Smooth muscle cell of the brain vasculature (primary cell): ENCODE data around the gene TIGD4.
"Not testable (repeated sequence)": the region's sequence is repeated elsewhere in the genome, so short reads cannot be mapped to it uniquely, and the experiment has no call there.

Source experiments
- DNase-seq: peaks from one replicate; pipeline ENCODE4 v3.0.0-alpha.2; 2012; ENCODE audit warnings: low read depth, low spot score

TIGD4 gene

DNA sequence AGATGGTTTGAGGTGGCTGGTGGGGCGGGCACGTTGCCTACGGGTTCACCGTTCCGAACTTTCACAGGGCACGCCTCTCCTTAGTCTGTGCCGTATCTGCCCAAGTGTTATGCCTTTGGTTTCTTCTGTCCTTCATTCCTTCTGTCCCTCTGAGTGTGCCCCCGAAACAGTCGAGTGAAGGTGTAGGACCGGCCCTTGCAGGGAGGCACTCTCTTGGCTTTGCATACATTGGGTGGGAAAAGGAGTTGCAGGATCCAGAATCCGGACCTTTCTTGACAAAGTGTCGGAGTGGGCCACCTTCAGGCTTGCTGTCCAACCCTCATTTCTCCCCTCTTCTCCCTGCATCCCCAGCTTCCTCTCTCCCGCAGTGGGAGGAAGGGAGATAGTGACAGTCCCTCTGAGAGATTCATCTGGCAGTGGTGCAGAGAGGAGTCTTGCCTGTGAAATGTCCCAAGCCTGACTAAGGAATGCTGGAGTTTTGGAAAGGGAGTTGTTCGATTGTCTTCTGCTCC, 793 bp upstream of the TIGD4 start:
- DNase-seq = no peak

DNA sequence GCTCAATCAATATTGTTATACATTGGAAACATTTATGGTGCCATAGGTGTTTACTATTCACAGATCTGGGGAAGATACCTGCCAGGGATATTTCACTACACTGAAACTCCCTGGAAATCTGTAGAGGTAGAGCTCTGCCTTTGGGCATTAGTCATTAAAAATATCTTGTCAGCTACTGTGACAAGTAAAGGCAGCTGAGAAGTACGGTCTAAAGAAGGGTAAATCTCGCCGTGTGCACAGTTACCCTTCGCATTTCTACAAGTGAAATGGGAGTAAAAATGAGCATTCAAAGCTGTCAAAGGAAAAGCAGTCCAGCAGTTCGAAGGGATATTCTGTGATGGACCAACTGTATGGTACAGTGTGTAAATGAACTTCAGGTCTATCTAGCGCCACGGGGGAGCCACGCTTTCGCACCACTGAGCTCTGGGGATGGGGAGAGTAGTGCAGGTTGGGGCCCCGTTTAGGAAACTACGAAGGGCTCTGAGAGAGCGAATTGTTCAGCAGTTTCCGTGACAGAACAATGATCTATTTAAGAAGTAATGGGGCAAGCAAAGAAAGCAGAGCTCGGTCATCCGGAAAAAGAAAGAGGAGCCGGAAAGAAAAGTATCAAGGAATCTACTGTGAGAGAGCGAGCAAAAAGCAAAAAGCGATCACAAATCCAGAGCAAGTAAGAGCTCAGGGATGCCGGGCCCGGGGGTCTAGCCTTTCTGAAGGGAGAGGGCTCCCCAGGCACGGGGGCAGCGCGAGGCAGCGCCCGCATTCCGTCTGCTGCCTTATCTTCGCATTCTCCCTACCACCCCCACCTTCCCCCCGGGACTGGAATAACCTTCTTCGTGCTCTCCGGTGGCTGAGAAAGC, 646 bp downstream of the TIGD4 start:
- DNase-seq = no peak

DNA sequence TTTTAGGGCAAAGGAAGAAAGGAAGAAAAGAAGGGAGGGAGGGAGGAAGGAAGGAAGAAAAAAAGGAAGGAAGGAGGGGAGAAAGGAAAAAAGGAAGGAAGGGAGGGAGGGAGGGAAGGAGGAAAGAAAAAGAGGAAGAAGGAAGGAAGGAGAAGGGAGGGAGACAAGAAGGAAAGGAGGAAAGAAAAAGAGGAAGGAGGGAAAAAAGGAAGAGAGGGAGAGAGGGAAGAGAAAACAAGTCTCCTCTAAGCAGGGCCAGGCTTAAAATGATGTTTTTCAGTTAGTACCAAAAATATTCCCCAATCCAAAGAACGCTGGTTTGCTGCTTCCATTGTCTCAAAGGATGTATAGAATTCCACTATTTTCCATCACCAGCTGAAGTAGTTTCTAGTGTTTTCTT, 2.0 kb downstream of the TIGD4 start:
- no peak for DNase-seq

GRCh38 chr4:152776352-152776751, 3.2 kb downstream of the TIGD4 start:
- DNase-seq = no peak

DNA sequence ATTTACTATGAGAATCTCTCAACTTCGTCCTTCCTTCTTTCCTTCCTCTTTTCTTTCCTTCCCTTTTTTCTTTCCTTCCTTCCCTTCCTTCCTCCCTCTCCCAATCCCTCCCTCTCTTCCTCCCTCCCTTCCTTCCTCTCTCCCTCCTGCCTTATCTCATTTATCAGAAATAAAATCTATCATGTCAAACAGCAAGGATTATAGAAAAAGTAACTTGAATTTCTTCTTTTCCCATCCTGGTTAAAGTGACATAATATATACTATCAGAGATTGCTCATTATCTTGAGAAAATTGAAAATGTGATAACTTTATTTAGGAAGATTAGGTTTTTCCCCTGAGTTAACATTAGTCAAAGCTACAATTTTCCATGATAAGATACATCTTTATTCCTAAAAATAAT, 5.6 kb downstream of the TIGD4 start:
- DNase-seq = no peak

DNA sequence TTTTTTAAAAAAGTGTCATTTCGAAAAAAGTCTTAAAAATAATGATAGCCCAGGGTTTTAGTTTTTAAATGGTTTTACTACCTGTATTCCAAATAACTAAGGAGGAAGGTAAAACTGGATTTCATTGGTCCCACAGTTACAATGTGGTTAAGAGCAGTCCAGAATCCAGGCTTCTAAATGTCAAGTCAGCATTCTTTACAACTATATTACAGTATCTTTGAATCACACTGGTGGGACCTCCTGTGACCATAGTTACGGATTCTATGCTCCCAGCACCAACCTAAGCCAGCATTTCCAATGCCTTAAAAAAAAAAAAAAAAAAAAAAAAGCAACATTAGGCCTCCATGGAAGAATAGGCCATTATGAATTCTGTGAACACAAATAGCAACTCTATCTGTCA, 6.2 kb downstream of the TIGD4 start:
- DNase-seq = no peak

GRCh38 chr4:152771741-152772533, 7.6 kb downstream of the TIGD4 start:
- DNase-seq = no peak

- not testable (repeated sequence) for DNase-seq
Observed at GRCh38 chr4:152765069-152765737, 14.3 kb downstream of the TIGD4 start.

DNA sequence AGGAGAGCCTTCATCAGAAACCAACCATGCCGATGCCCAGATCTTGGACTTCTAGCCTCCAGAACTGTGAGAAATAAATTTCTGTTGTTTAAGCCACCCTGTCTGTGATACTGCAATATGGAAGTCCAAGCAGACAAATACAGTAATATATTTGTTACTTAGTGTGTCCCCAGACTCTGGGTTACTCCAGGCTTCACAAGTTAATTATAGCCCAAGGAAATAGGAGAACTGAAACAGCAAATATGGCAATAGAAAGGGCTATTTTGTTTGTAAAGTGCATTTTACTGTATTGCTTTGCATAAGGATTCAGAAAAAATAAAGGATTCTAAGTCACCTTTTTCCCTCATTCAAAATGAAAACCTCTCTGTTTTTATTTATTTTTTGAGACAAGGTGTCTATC, 15.7 kb downstream of the TIGD4 start:
- no peak for DNase-seq

DNA sequence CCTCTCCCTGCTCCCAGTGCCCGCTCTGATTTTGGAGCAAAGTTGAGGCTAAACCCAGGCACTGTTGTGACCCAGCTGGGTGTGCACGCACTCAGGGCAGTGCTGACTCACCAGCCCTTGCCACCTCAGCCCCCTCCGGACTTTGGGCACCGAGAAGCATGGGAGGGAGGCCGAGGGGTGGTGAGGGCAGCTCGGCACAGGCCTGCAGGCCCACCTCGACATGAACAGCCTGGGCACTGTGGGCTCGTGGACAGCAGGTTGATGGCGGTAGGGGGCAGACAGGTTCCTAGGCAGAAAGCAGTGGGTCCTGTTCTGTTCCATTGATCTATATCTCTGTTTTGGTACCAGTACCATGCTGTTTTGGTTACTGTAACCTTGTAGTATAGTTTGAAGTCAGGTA, 30.9 kb downstream of the TIGD4 start:
- DNase-seq = no peak

- DNase-seq = no peak
Observed at GRCh38 chr4:152747444-152747843, 32.1 kb downstream of the TIGD4 start.

DNA sequence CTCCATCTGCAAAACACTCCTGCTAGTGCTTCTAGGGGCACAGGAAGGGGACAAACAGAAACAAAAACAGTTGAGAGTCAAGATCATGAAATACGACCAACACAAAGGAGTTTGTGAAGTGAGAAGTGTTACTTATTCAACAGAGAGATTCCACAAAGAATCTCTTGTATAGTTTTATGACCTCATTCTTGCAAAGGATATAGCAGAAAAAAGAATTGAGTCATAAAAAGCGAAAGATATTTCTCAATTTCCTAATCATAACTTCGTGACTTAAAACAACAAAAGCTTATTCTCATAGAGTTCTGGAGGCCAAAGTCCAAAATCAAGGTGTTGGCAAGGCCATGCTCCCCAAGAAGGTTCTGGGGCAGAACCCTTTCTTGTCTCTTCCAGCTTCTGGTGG, 40.7 kb downstream of the TIGD4 start:
- no peak for DNase-seq

- DNase-seq = no peak
Observed at GRCh38 chr4:152735906-152736305, 43.6 kb downstream of the TIGD4 start.

GRCh38 chr4:152735396-152735859, 44.1 kb downstream of the TIGD4 start:
- no peak for DNase-seq

DNA sequence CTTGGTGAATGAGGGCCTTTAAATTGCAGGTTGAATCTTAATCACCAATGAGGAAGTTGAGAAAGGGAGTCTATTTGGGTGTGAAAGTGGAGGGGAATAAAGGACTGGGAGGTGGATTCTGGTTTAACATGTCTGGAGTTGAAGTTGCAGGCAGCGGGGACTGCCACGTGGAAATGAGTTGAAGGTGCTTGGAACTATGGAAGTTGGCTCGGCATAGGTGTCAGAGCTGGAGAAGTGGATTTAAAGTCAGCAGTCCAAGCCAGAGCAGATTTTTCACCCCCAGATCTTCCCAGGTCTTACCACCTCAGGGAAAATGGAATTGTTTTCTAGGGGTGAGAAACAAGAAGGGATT, 44.9 kb downstream of the TIGD4 start:
- DNase-seq = no peak

GRCh38 chr4:152734015-152734698, 45.4 kb downstream of the TIGD4 start:
- no peak for DNase-seq

GRCh38 chr4:152731997-152732396, 47.5 kb downstream of the TIGD4 start:
- DNase-seq = no peak

DNA sequence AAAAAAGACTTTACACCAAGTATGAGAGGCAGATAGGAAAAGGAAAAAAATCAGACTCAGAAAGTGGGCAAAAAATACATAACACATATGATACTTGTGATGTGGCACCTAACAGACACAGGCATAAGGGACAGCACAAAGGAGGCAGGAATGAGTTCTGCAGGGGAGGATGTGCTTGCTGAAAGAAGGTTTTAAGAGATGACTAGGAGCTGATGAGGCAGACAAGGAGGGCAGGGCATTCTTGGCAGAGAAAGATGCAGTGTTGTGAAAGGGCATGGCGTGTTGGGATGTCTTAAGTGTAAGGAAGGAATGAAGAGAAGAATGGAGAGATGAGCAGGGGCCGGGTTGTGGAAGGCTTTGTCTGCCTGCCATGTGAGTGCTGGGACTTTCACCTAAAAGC, 50.1 kb downstream of the TIGD4 start:
- no peak for DNase-seq

DNA sequence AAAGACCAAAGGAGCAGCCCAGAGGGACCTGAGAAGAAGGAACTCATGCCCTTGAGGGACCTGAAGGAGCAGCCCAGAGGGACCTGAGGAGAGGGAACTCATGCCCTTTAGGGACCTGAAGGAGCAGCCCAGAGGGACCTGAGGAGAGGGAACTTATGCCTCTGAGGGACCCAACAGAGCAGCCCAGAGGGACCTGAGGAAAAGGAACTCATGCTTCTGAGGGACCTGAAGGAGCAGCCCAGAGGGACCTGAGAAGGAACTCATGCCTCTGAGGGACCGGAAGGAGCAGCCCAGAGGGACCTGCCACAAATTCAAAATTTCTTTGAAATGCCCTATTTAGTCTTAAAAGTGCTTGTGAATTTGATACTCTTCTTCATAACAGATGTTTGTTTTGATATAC, 51.2 kb downstream of the TIGD4 start:
- DNase-seq = no peak

- no peak for DNase-seq
Observed at GRCh38 chr4:152727784-152728183, 51.7 kb downstream of the TIGD4 start.

GRCh38 chr4:152724494-152724893, 55.0 kb downstream of the TIGD4 start:
- DNase-seq = no peak

- no peak for DNase-seq
Observed at GRCh38 chr4:152723236-152723635, 56.3 kb downstream of the TIGD4 start.
